GM23338 (cell line): ENCODE results near the gene CLSTN2. TPM values are rescaled to one million over a fixed set of nuclear protein-coding genes. Genes with fewer than 3 reads are reported as not detected.

Experiments used
- ATAC-seq: fragments of 200-7000 bp; cut with Tn5 transposase; 3 replicates; pipeline ENCODE4 v1.9.1; 2020
- DNase-seq: peaks from one replicate; pipeline ENCODE4 v3.0.0-alpha.2; 2015; ENCODE audit warnings: low spot score
- H2AFZ ChIP-seq: fragments of 200-600 bp; sonication (generic); 2 replicates; pipeline ENCODE4 v1.8.0; 2016; ENCODE audit warnings: antibody characterized with exemption, mild to moderate bottlenecking, moderate library complexity
- H3F3A ChIP-seq: fragments of 200-600 bp; sonication (generic); replicated peaks from 2 replicates; pipeline ENCODE4 v1.8.0; 2017; ENCODE audit warnings: antibody characterized with exemption, mixed run types, low read depth
- H3K27ac ChIP-seq: fragments of 200-600 bp; sonication (generic); 2 replicates; pipeline ENCODE4 v1.6.1; 2016; ENCODE audit warnings: low read depth
- H3K27me3 ChIP-seq: fragments of 200-600 bp; sonication (generic); 2 replicates; pipeline ENCODE4 v1.8.0; 2016; ENCODE audit warnings: mild to moderate bottlenecking, mixed run types, moderate library complexity; ENCODE audit not compliant: insufficient read depth
- H3K36me3 ChIP-seq: fragments of 200-600 bp; sonication (generic); 2 replicates; pipeline ENCODE4 v1.8.0; 2016; ENCODE audit warnings: mild to moderate bottlenecking; ENCODE audit not compliant: insufficient read depth
- H3K4me1 ChIP-seq: fragments of 200-600 bp; sonication (generic); 2 replicates; pipeline ENCODE4 v1.8.0; 2016; ENCODE audit warnings: mild to moderate bottlenecking, moderate library complexity; ENCODE audit not compliant: insufficient read depth
- H3K4me2 ChIP-seq: fragments of 200-600 bp; sonication (generic); 2 replicates; pipeline ENCODE4 v1.7.1; 2017; ENCODE audit warnings: mixed run types
- H3K4me3 ChIP-seq: fragments of 200-600 bp; sonication (generic); 2 replicates; pipeline ENCODE4 v1.6.1; 2016; ENCODE audit warnings: mixed run types
- H3K79me2 ChIP-seq: fragments of 200-600 bp; sonication (generic); replicated peaks from 2 replicates; pipeline ENCODE4 v1.8.0; 2017; ENCODE audit warnings: mild to moderate bottlenecking; ENCODE audit not compliant: insufficient read depth
- H3K9me2 ChIP-seq: fragments of 200-600 bp; sonication (generic); 2 replicates; pipeline ENCODE4 v1.8.0; 2017; ENCODE audit not compliant: insufficient read depth
- H4K20me1 ChIP-seq: fragments of 200-600 bp; sonication (generic); replicated peaks from 2 replicates; pipeline ENCODE4 v1.8.0; 2017; ENCODE audit warnings: mild to moderate bottlenecking; ENCODE audit not compliant: insufficient read depth
- H3K27ac Mint-ChIP-seq: 2 replicates; pipeline ENCODE4 v1.8.0; 2020; ENCODE audit warnings: inconsistent platforms, mild to moderate bottlenecking, moderate library complexity, mixed read lengths
- H3K27me3 Mint-ChIP-seq: 3 replicates; pipeline ENCODE4 v1.8.0; 2022; ENCODE audit warnings: low read depth, mild to moderate bottlenecking, moderate library complexity, mixed read lengths, inconsistent platforms; ENCODE audit not compliant: insufficient read depth, poor library complexity
- H3K36me3 Mint-ChIP-seq: 3 replicates; pipeline ENCODE4 v1.8.0; 2021; ENCODE audit warnings: low read depth, mild to moderate bottlenecking, inconsistent platforms, moderate library complexity, mixed read lengths
- H3K4me1 Mint-ChIP-seq: 3 replicates; pipeline ENCODE4 v1.8.0; 2020; ENCODE audit warnings: mild to moderate bottlenecking, inconsistent platforms, mixed read lengths
- H3K4me3 Mint-ChIP-seq: 3 replicates; pipeline ENCODE4 v1.8.0; 2021; ENCODE audit warnings: moderate library complexity, mild to moderate bottlenecking, inconsistent platforms, mixed read lengths
- H3K9me3 Mint-ChIP-seq: 3 replicates; pipeline ENCODE4 v1.8.0; 2020; ENCODE audit warnings: moderate library complexity, mild to moderate bottlenecking, inconsistent platforms, mixed read lengths
- CREB1 ChIP-seq: fragments of 250-450 bp; sonication (Bioruptor Pico); IDR thresholded peaks from 2 replicates; pipeline ENCODE4 v1.5.0; 2020; ENCODE audit warnings: low read depth, mild to moderate bottlenecking, moderate library complexity
- CTCF ChIP-seq, 2 experiments: fragments of 200-600 bp in 1 of 2; sonication (generic) in 1 of 2; conservative IDR thresholded peaks; 2 replicates each; pipeline versions ENCODE4 v1.5.1 to v1.6.1; 2016 to 2017; ENCODE audit warnings: antibody characterized with exemption in 2 of 2, low read depth in 2 of 2, mild to moderate bottlenecking in 2 of 2, moderate library complexity in 1 of 2
- ETS1 ChIP-seq: IDR thresholded peaks from 2 replicates; pipeline ENCODE4 v1.6.1; 2016; ENCODE audit warnings: antibody characterized with exemption
- EZH2 ChIP-seq: fragments of 200-600 bp; sonication (generic); IDR thresholded peaks from one replicate; pipeline ENCODE4 v1.8.0; 2017; ENCODE audit warnings: antibody characterized with exemption, mild to moderate bottlenecking, low read depth; ENCODE audit not compliant: unreplicated experiment
- EZH2phosphoT487 ChIP-seq: fragments of 200-600 bp; sonication (generic); IDR thresholded peaks from one replicate; pipeline ENCODE4 v1.8.1; 2018; ENCODE audit warnings: antibody characterized with exemption; ENCODE audit not compliant: unreplicated experiment
- NANOG ChIP-seq: IDR thresholded peaks from 2 replicates; pipeline ENCODE4 v1.6.1; 2016; ENCODE audit warnings: antibody characterized with exemption, borderline replicate concordance
- POLR2AphosphoS5 ChIP-seq: IDR thresholded peaks from 2 replicates; pipeline ENCODE4 v1.6.1; 2016; ENCODE audit warnings: antibody characterized with exemption, low read depth
- REST ChIP-seq: IDR thresholded peaks from one replicate; pipeline ENCODE4 v1.6.1; 2018; ENCODE audit warnings: antibody characterized with exemption; ENCODE audit not compliant: unreplicated experiment
- ZNF114 ChIP-seq: fragments of 250-450 bp; sonication (Bioruptor Pico); IDR thresholded peaks from 2 replicates; pipeline ENCODE4 v1.5.0; 2020; ENCODE audit warnings: mild to moderate bottlenecking, moderate library complexity
- polyA plus RNA-seq: library from polyadenylated mRNA; unstranded; fragments of >200 nt; fragmentation: Nextera tagmentation; extraction: Ambion mirVana; gene quantifications from 2 replicates; pipeline ENCODE4 v1.2.1, GENCODE V29; 2016
- total RNA-seq: library from RNA; depleted of rRNA; stranded (reverse); fragments of >200 nt; shearing (Covaris generic); gene quantifications from 2 replicates; pipeline ENCODE4 v1.2.3, GENCODE V29; 2014

The CLSTN2 gene
- total and polyA plus RNA-seq, 2 experiments from 2014 or later: 0.11 to 0.83 TPM

GRCh38 chr3:140595295-140595694, 660.3 kb downstream of the CLSTN2 start:
- DNase-seq (no peak), ATAC-seq (no peak)
- Histone ChIP-seq H2AFZ (no peak overlapping the region), H3K4me1 (no peaks in the 10 kb centered on the region), H3K27me3 (no peaks in the 10 kb centered on the region), H3K4me2 (no peak overlapping the region), H3K36me3 (no peaks in the 10 kb centered on the region), H4K20me1 (no peaks in the 10 kb centered on the region), H3K9me2 (no peaks in the 10 kb centered on the region), H3F3A (no peaks in the 10 kb centered on the region), H3K79me2 (no peaks in the 10 kb centered on the region), H3K4me3 (no peak overlapping the region), H3K27ac (no peak overlapping the region)
- TF ChIP-seq ETS1 (no peak), ZNF114 (CRISPR knock-in tag) (no peak), EZH2 (no peak), CREB1 (no peak), REST (no peak), POLR2AphosphoS5 (no peak), CTCF (conservative IDR thresholded peaks at IDR 0.05; ENCODE audit: low read depth in 2 of 2) (no peak), EZH2phosphoT487 (no peak)
- no peaks in the 10 kb centered on the region for H3K4me1 Mint-ChIP-seq
- H3K36me3 Mint-ChIP-seq: no peaks in the 10 kb centered on the region
- H3K27ac Mint-ChIP-seq: no peak overlapping the region
- H3K27me3 Mint-ChIP-seq: peaks cover 4% of the 10 kb centered on the region
- H3K9me3 Mint-ChIP-seq: no peaks in the 10 kb centered on the region
- H3K4me3 Mint-ChIP-seq: no peak overlapping the region

GRCh38 chr3:140597364-140597763, 662.4 kb downstream of the CLSTN2 start:
- Mint-ChIP-seq H3K4me1 (peaks cover 4% of the 10 kb centered on the region; the same call in 1 of the 3 replicates), H3K4me3 (no peak overlapping the region), H3K27me3 (peaks cover 4% of the 10 kb centered on the region), H3K36me3 (no peaks in the 10 kb centered on the region), H3K27ac (no peak overlapping the region), H3K9me3 (no peaks in the 10 kb centered on the region)
- Histone ChIP-seq H4K20me1 (no peaks in the 10 kb centered on the region), H3K27ac (no peak overlapping the region), H3K36me3 (no peaks in the 10 kb centered on the region), H2AFZ (0 out of 2 replicates have a peak overlapping the region, but pooled peaks have one; percentile 14), H3K9me2 (no peaks in the 10 kb centered on the region), H3F3A (no peaks in the 10 kb centered on the region), H3K79me2 (no peaks in the 10 kb centered on the region), H3K4me2 (no peak overlapping the region), H3K4me3 (no peak overlapping the region), H3K27me3 (no peaks in the 10 kb centered on the region), H3K4me1 (peaks cover under 1% of the 10 kb centered on the region; the same call in 1 of the 2 replicates)
- ATAC-seq (no peak), DNase-seq (no peak)
- no peak for TF ChIP-seq ETS1
- TF ChIP-seq NANOG: no peak
- no peak for TF ChIP-seq ZNF114 (CRISPR knock-in tag)
